ENCODE data around the gene INPP5D. TPM values are rescaled to one million over a fixed set of nuclear protein-coding genes. Genes with fewer than 3 reads are reported as not detected.
A peak's percentile ranks its signal among the peaks of the same experiment; 100 is the strongest.

Gene INPP5D
- total RNA-seq, 2 donors from 2014 or later = 64.8 to 69.3 TPM

- Mint-ChIP-seq H3K36me3 (ENCODE audit: insufficient read depth in 2 of 2) (no peaks in the 10 kb centered on the region), H3K4me1 (ENCODE audit: low read depth) (peaks cover 21% of the 10 kb centered on the region), H3K27ac (no peak overlapping the region), H3K4me3 (no peak overlapping the region), H3K27me3 (ENCODE audit: low read depth) (no peaks in the 10 kb centered on the region), H3K9me3 (no peaks in the 10 kb centered on the region)
- no peak for ATAC-seq (replicated peaks in 1 of 2)
- no peak for DNase-seq
Observed at GRCh38 chr2:233226511-233227031, 166.4 kb downstream of the INPP5D start.

GRCh38 chr2:233227346-233227978 is 167.3 kb downstream of the INPP5D start:
- no peaks in the 10 kb centered on the region for H3K36me3 Mint-ChIP-seq (ENCODE audit: insufficient read depth in 2 of 2)
- H3K4me3 Mint-ChIP-seq = no peak overlapping the region
- no peak overlapping the region for H3K27ac Mint-ChIP-seq
- no peak for ATAC-seq (replicated peaks in 1 of 2)
- no peak for DNase-seq
- peaks cover 21% of the 10 kb centered on the region for H3K4me1 Mint-ChIP-seq (ENCODE audit: low read depth)
- H3K27me3 Mint-ChIP-seq (ENCODE audit: low read depth) = no peaks in the 10 kb centered on the region
- H3K9me3 Mint-ChIP-seq = no peaks in the 10 kb centered on the region

DNA sequence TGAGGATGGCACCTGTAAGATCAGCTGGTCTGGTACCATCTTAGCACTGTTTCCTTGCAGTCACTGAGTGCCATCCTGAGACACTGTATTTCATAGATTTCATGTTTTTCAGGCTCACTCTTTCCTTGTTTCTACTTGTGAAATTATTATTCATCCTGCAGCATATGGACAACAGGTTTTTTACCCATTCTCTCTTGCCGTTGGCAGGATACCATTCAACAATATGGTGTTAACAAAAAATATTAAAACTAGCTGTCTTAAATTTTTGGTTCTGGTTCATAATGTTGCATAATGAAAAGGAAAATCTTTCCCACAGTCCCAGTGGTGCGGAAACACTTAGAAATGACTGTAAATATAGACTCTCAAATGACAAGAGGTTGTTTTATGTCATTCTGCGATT is 168.2 kb downstream of the INPP5D start:
- no peak for DNase-seq
- Mint-ChIP-seq H3K9me3 (no peaks in the 10 kb centered on the region), H3K27ac (no peak overlapping the region), H3K27me3 (ENCODE audit: low read depth) (no peaks in the 10 kb centered on the region), H3K4me3 (no peak overlapping the region), H3K4me1 (ENCODE audit: low read depth) (peaks cover 29% of the 10 kb centered on the region), H3K36me3 (ENCODE audit: insufficient read depth in 2 of 2) (no peaks in the 10 kb centered on the region)
- no peak for ATAC-seq (replicated peaks in 1 of 2)

DNA sequence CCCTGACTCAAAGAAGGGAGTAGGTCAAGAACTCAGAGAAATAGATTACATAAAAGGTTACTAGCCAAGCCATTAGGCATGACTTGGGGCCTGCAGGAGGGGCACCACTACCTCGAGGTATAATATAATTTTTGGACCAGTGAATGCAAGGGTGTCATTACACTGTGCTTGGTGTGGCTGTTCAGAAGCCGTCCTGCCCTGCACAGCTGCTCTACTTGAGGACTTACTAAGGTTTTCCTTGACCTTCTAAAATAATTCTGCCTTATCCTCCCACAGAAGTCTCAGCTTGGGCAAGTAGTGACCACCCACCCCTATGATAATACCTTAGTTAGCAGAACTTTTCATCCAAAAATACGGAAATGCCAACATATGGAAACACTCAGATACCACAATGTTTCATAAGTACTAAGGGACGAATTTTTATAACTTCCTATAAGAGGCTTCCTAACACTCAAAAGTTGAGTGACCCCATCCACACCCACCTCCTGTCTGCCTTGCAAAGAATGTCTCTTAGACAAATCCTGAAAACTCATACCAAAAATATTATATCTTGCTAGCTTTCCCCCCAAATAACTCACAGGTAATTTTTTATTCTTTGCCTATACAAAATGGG is 173.6 kb downstream of the INPP5D start:
- peak overlapping the region; percentile 21 to 67 for H3K4me3 Mint-ChIP-seq

GRCh38 chr2:233234264-233234663 is 174.1 kb downstream of the INPP5D start:
- ATAC-seq (replicated peaks in 1 of 2) (peak; percentile 58 to 69), DNase-seq (peak in 1 of 2 donors; percentile 45)
- Mint-ChIP-seq H3K27ac (no peak overlapping the region), H3K36me3 (ENCODE audit: insufficient read depth in 2 of 2) (no peaks in the 10 kb centered on the region), H3K4me1 (ENCODE audit: low read depth) (peaks cover 51% of the 10 kb centered on the region), H3K9me3 (no peaks in the 10 kb centered on the region), H3K4me3 (peak overlapping the region; percentile 39 to 67), H3K27me3 (ENCODE audit: low read depth) (no peaks in the 10 kb centered on the region)

More for the DNA sequence above, 173.6 kb downstream of the INPP5D start:
- Mint-ChIP-seq H3K4me1 (ENCODE audit: low read depth) (peaks cover 51% of the 10 kb centered on the region), H3K27me3 (ENCODE audit: low read depth) (no peaks in the 10 kb centered on the region), H3K9me3 (no peaks in the 10 kb centered on the region), H3K36me3 (ENCODE audit: insufficient read depth in 2 of 2) (no peaks in the 10 kb centered on the region), H3K27ac (no peak overlapping the region)
- DNase-seq (no peak), ATAC-seq (replicated peaks in 1 of 2) (peak; percentile 23 to 28)

GRCh38 chr2:233234996-233235395 is 174.9 kb downstream of the INPP5D start:
- Mint-ChIP-seq H3K9me3 (peaks cover 0 to 2% of the 10 kb centered on the region in 2 donors), H3K36me3 (ENCODE audit: insufficient read depth in 2 of 2) (no peaks in the 10 kb centered on the region), H3K27ac (no peak overlapping the region), H3K4me3 (peak overlapping the region in 1 of 2 donors; percentile 37), H3K4me1 (ENCODE audit: low read depth) (peaks cover 57% of the 10 kb centered on the region), H3K27me3 (ENCODE audit: low read depth) (no peaks in the 10 kb centered on the region)
- ATAC-seq (replicated peaks in 1 of 2) (no peak), DNase-seq (no peak)

DNA sequence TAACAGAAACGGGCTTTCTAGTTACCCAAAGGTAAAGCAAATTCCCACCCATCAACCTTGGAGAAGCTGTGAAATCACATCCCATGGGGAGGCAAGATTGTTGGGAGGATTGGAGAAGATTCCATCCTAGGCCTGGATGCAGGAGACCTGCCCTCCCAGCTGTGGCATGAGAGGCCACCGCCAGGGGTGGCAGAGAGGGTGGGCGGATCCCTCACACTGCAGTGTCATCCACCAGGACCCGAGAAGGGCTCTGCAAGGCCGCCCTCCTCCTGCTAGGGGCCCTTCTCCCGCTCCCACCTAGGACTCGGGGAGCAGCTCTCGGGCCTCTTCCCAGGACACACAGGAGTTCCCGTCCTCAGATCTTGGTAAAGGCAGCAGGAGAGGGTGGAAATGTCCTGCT is 175.8 kb downstream of the INPP5D start:
- Mint-ChIP-seq H3K4me1 (ENCODE audit: low read depth) (peaks cover 55% of the 10 kb centered on the region), H3K27me3 (ENCODE audit: low read depth) (no peaks in the 10 kb centered on the region), H3K36me3 (ENCODE audit: insufficient read depth in 2 of 2) (no peaks in the 10 kb centered on the region), H3K27ac (no peak overlapping the region), H3K9me3 (peaks cover 0 to 2% of the 10 kb centered on the region in 2 donors), H3K4me3 (no peak overlapping the region)
- ATAC-seq (replicated peaks in 1 of 2) = no peak
- no peak for DNase-seq

DNA sequence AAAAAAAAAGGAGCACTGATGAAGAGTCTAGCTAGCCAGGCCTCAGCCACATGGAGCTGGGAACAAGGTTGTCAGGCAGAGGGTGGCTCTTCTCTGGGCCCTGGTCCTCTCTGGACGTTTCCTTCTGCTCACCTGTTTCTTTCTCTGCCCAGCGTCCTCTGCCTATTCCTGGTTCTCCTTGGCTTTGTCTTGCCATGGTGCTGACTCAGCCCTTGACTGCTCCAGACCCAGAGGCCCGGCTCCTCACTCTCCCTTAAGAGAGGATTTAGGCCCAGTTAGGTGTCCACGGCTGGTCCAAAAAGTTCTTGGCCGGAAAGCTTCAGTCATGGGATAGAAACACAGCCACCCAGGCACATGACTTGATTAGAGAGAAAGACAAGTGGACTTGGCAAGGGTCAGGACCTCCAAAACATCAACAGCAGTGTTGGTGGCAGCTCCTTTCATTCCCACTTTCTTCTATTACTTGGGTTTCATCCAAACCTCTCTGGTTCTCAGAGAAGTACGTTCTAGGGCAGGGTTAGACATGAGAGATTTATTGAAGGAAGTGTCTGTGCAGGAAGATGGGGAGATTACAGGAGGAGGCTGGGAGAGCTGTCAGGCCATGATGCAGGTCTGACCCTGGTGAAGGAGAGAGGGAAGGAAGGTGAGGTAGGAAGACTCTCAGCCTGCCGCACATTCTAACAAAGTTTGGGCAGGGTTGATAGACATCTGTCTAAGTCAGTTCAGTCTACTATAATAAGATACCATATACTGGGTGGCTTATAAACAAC is 176.9 kb downstream of the INPP5D start:
- no peak overlapping the region for H3K27ac Mint-ChIP-seq
- H3K4me1 Mint-ChIP-seq (ENCODE audit: low read depth) = peaks cover 59% of the 10 kb centered on the region
- H3K36me3 Mint-ChIP-seq (ENCODE audit: insufficient read depth in 2 of 2) = no peaks in the 10 kb centered on the region
- no peaks in the 10 kb centered on the region for H3K27me3 Mint-ChIP-seq (ENCODE audit: low read depth)
- DNase-seq = no peak
- peaks cover 0 to 2% of the 10 kb centered on the region in 2 donors for H3K9me3 Mint-ChIP-seq
- ATAC-seq (replicated peaks in 1 of 2) = no peak
- H3K4me3 Mint-ChIP-seq = no peak overlapping the region

- Mint-ChIP-seq H3K27ac (peak overlapping the region; percentile 10), H3K27me3 (ENCODE audit: low read depth) (no peaks in the 10 kb centered on the region), H3K4me3 (peak overlapping the region; percentile 57 to 58), H3K36me3 (ENCODE audit: insufficient read depth in 2 of 2) (no peaks in the 10 kb centered on the region), H3K9me3 (peaks cover 0 to 2% of the 10 kb centered on the region in 2 donors), H3K4me1 (ENCODE audit: low read depth) (peaks cover 35% of the 10 kb centered on the region)
- peak in 1 of 2 donors; percentile 15 for DNase-seq
- ATAC-seq (replicated peaks in 1 of 2) = peak; percentile 52 to 64
Observed at GRCh38 chr2:233240897-233241296, 180.8 kb downstream of the INPP5D start.

- no peaks in the 10 kb centered on the region for H3K36me3 Mint-ChIP-seq (ENCODE audit: insufficient read depth in 2 of 2)
- DNase-seq (no peak), ATAC-seq (replicated peaks in 1 of 2) (no peak)
- H3K4me3 Mint-ChIP-seq = peak overlapping the region; percentile 11 to 15
- no peak overlapping the region for H3K27ac Mint-ChIP-seq
- H3K27me3 Mint-ChIP-seq (ENCODE audit: low read depth) = no peaks in the 10 kb centered on the region
- peaks cover 0 to 2% of the 10 kb centered on the region in 2 donors for H3K9me3 Mint-ChIP-seq
- peaks cover 35% of the 10 kb centered on the region for H3K4me1 Mint-ChIP-seq (ENCODE audit: low read depth)
Observed at GRCh38 chr2:233241803-233242202, 181.7 kb downstream of the INPP5D start.

DNA sequence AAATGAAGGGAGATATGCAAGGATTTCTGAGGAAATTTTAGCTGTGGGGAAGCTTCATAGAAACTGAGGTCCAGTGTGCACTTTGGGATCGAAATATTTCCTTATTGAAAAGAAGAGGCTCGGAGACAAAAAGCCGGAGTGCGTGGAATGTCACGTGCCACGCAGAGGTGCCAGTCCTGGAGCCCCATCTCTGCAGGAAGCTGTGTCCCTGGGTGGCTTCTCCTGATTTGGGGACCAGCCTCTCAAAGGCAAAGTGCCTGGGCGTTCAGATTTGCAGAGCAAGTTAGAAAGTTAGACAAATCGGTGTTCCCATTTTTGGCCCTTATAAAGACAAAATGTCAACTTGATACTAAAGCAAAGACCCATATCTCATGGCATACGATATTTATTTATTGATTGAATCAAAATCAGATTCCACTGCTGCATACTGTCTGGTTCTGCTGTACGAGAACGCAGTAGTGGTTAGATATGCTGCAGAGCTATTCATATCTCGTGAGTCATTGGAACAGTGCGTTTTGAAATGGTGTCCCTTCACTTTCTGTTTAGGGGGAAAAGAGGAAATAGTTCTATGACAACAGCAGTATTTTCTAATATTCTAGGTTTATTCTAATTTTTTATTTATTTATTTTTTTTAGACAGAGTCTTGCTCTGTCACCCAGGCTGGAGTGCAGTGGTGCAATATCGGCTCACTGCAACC is 182.2 kb downstream of the INPP5D start:
- Mint-ChIP-seq H3K4me1 (ENCODE audit: low read depth) (peaks cover 41% of the 10 kb centered on the region), H3K4me3 (peak overlapping the region in 1 of 2 donors; percentile 15), H3K27me3 (ENCODE audit: low read depth) (no peaks in the 10 kb centered on the region), H3K36me3 (ENCODE audit: insufficient read depth in 2 of 2) (no peaks in the 10 kb centered on the region), H3K9me3 (peaks cover 0 to 2% of the 10 kb centered on the region in 2 donors), H3K27ac (no peak overlapping the region)
- ATAC-seq (replicated peaks in 1 of 2) (peak; percentile 42 to 67), DNase-seq (no peak)

GRCh38 chr2:233243348-233243747 is 183.2 kb downstream of the INPP5D start:
- DNase-seq (no peak), ATAC-seq (replicated peaks in 1 of 2) (no peak)
- no peaks in the 10 kb centered on the region for H3K27me3 Mint-ChIP-seq (ENCODE audit: low read depth)

More at GRCh38 chr2:233243348-233243747, 183.2 kb downstream of the INPP5D start:
- Mint-ChIP-seq H3K9me3 (peaks cover 0 to 2% of the 10 kb centered on the region in 2 donors), H3K4me3 (no peak overlapping the region), H3K4me1 (ENCODE audit: low read depth) (peaks cover 44% of the 10 kb centered on the region), H3K27ac (no peak overlapping the region), H3K36me3 (ENCODE audit: insufficient read depth in 2 of 2) (no peaks in the 10 kb centered on the region)
